Right atrium auricular region (tissue), 2 donors: Measurements from ENCODE around the gene LHPP. TPM values are rescaled to one million over a fixed set of nuclear protein-coding genes. Genes with fewer than 3 reads are reported as not detected.
A peak's percentile ranks its signal among the peaks of the same experiment; 100 is the strongest.

Experiments used
- DNase-seq: peaks from one replicate; pipeline ENCODE4 v3.0.0-alpha.2; 2019; ENCODE audit warnings: low spot score
- H3K27ac ChIP-seq, 2 donors: fragments of 200-600 bp; sonication (generic); 1 replicate in 1 of 2; 2 replicates in 1 of 2; pipeline ENCODE4 v1.5.1; 2016 to 2019
- H3K27me3 ChIP-seq, 2 donors: fragments of 200-600 bp; sonication (generic); one replicate each; pipeline versions ENCODE4 v1.5.1 to v1.6.0; 2017 to 2019
- H3K36me3 ChIP-seq: fragments of 200-600 bp; sonication (generic); one replicate; pipeline ENCODE4 v1.5.1; 2016
- H3K4me1 ChIP-seq, 2 donors: fragments of 200-600 bp; sonication (generic); one replicate each; pipeline versions ENCODE4 v1.5.1 to v1.6.0; 2017 to 2019
- H3K4me3 ChIP-seq, 2 donors: fragments of 200-600 bp; sonication (generic); 1 replicate in 1 of 2; 2 replicates in 1 of 2; pipeline ENCODE4 v1.5.1; 2017 to 2019; ENCODE audit warnings: mild to moderate bottlenecking in 1 of 2, moderate library complexity in 1 of 2
- H3K9me3 ChIP-seq, 2 donors: fragments of 200-600 bp; sonication (generic); one replicate each; pipeline ENCODE4 v1.5.1; 2019
- total RNA-seq, 2 donors: library from RNA; depleted of rRNA; stranded (reverse); fragments of >200 nt; gene quantifications; one replicate each; pipeline ENCODE4 v1.1.0, GENCODE V29; 2016
- TF ChIP-seq, protein P1 (sequence below), 2 donors: fragments of 200-600 bp; sonication (generic); IDR thresholded peaks; one replicate each; pipeline ENCODE4 v1.5.1; 2019; ENCODE audit warnings: antibody characterized with exemption in 2 of 2

Gene LHPP
- total RNA-seq, 2 donors from 2014 or later = 10.3 to 23.7 TPM

DNA sequence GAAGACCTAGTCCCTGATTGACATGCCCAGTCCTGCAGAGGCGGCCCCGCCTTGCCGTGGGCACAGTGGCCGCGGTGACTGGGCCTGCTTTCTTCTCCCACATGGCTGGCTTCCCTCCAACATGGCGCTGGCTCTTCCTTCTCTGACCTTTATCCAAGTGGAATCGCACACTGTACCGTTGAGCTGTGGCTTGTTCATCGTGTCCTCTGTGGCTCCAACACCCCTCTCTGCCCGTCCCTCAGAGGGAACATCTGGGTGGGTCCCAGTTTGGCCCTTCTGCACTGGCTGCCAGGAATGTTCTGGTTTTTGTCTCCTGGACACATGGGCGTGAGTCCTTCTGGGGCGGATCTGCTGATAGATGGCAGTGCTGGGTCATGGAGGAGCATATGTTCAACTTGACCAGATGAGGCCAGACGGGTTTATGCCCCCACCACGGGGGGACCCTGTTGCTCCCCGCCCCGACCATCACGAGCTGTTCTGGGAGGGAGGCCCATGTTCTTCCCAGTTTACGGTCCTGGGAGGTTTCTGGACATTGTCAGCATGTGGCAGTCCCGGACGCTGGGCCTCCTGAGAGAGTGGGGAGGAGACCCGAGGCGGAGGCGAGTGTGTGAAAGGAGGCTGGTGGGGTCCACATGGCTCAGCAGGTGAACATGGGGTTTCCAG is 63.5 kb downstream of the LHPP start:
- TF ChIP-seq, protein P1, sequence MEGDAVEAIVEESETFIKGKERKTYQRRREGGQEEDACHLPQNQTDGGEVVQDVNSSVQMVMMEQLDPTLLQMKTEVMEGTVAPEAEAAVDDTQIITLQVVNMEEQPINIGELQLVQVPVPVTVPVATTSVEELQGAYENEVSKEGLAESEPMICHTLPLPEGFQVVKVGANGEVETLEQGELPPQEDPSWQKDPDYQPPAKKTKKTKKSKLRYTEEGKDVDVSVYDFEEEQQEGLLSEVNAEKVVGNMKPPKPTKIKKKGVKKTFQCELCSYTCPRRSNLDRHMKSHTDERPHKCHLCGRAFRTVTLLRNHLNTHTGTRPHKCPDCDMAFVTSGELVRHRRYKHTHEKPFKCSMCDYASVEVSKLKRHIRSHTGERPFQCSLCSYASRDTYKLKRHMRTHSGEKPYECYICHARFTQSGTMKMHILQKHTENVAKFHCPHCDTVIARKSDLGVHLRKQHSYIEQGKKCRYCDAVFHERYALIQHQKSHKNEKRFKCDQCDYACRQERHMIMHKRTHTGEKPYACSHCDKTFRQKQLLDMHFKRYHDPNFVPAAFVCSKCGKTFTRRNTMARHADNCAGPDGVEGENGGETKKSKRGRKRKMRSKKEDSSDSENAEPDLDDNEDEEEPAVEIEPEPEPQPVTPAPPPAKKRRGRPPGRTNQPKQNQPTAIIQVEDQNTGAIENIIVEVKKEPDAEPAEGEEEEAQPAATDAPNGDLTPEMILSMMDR (IDR thresholded peaks at IDR 0.05) = no peak
- Histone ChIP-seq H3K36me3 (no peaks in the 10 kb centered on the region), H3K4me1 (peaks cover 0 to 27% of the 10 kb centered on the region in 2 donors), H3K9me3 (no peaks in the 10 kb centered on the region), H3K27ac (peak overlapping the region; percentile 62 to 71), H3K27me3 (no peaks in the 10 kb centered on the region), H3K4me3 (no peak overlapping the region)
- DNase-seq = peak; percentile 64

DNA sequence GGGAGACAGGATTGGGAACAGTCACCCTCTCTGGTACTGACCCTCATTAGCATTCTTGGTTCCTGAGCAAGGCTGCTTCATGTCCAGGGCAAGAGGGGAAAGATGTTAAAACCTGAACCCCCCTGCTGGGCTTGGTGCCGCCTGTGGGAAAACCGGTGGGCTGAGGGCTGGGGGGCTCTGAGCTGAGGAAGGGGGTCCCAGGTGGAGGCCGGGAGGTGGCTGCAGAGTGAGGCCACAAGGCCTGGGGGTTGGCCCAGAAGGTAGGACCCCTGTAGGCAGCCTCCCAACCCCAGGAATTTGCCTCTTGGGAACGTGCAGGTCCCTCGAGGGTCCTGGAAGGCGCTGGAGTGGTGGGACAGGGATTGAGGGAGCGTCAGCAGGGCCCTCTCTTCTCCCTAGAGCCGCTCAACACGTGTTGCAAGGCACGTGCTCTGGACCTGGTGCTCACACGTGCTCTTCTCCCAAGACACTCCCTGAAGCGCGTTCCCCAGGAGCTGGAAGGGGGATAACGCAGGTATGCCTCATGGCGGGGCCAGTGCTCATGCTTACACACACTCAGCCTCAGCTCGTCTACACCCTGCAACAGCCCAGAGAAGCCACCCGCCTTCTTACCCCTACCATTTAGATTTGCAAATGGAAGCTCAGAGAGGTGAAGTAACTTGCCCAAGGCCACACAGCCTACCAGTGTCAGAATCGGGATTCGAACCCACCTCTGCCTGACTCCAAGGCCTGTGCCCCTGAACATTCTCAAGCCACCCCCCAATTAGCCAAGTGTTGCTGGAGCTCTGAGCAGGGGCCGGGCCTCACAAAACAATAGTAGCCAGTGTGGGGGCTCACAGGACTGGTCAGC is 64.4 kb downstream of the LHPP start:
- no peak overlapping the region for H3K4me3 ChIP-seq
- no peaks in the 10 kb centered on the region for H3K27me3 ChIP-seq
- H3K9me3 ChIP-seq = no peaks in the 10 kb centered on the region
- TF ChIP-seq, protein P1 (IDR thresholded peaks at IDR 0.05) = no peak
- no peak for DNase-seq
- H3K4me1 ChIP-seq = peaks cover 0 to 34% of the 10 kb centered on the region in 2 donors
- peak overlapping the region; percentile 62 to 71 for H3K27ac ChIP-seq
- H3K36me3 ChIP-seq = no peaks in the 10 kb centered on the region

DNA sequence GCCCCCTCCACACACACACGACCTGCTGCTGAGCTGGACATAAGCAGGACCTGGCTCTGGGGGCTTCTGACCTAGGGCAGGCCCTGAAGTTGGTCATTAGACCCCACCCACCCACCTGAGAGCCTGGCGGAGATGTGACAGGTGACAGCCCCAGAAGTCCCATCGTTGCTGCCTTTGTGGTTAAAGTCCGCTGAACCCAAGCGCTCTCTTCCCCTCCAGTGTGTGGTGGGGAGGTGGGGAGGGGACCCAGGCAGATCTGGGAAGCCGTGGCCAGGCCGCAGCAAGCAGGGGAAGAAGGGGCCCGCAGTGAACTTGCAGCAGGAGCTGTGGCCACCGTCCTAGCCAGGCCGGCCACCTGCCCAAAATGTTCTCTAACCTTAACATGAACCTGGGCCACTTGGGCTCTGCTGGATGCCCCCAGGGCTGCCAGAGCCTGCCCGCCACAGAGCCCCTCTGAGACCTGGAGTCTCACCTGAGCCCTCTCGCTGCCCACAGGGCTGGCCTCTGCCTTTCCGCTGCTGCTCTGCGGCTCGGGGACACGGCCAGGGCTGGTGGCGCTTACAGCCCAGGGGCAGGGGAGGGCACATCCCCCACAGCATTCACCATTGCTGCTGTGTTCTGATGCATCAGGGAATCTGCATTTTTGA is 65.1 kb downstream of the LHPP start:
- Histone ChIP-seq H3K4me1 (peaks cover 0 to 34% of the 10 kb centered on the region in 2 donors), H3K36me3 (no peaks in the 10 kb centered on the region), H3K27me3 (no peaks in the 10 kb centered on the region), H3K4me3 (no peak overlapping the region), H3K9me3 (no peaks in the 10 kb centered on the region), H3K27ac (no peak overlapping the region)
- TF ChIP-seq, protein P1 (IDR thresholded peaks at IDR 0.05) = no peak
- DNase-seq = no peak

DNA sequence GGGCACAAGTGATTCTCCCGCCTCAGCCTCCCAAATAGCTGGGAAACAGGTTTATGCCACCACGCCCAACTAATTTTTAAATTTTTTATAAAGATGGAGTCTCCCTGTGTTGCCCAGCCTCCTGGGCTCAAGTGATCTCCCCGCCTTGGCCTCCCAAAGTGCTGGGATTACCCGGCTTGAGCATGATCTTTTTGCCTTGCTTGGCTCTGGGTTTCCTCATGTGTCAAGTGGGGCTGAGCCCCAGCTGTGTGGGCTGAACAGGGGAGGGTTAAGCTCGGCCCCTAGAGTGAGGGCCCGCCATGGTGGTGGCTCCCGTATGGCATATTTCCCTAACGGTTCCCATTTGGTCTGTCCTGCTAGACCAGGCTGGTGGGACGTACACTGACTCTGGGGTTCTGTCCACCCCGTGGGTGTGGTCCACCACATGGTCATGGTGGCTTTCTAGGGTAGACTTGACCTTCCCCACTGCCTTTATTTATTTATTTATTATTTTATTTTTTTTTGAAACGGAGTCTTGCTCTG is 66.3 kb downstream of the LHPP start:
- TF ChIP-seq, protein P1 (IDR thresholded peaks at IDR 0.05) = no peak
- no peak overlapping the region for H3K27ac ChIP-seq
- no peaks in the 10 kb centered on the region for H3K36me3 ChIP-seq
- no peak for DNase-seq
- H3K4me3 ChIP-seq = no peak overlapping the region
- H3K27me3 ChIP-seq = no peaks in the 10 kb centered on the region
- H3K4me1 ChIP-seq = peaks cover 0 to 24% of the 10 kb centered on the region in 2 donors
- no peaks in the 10 kb centered on the region for H3K9me3 ChIP-seq

DNA sequence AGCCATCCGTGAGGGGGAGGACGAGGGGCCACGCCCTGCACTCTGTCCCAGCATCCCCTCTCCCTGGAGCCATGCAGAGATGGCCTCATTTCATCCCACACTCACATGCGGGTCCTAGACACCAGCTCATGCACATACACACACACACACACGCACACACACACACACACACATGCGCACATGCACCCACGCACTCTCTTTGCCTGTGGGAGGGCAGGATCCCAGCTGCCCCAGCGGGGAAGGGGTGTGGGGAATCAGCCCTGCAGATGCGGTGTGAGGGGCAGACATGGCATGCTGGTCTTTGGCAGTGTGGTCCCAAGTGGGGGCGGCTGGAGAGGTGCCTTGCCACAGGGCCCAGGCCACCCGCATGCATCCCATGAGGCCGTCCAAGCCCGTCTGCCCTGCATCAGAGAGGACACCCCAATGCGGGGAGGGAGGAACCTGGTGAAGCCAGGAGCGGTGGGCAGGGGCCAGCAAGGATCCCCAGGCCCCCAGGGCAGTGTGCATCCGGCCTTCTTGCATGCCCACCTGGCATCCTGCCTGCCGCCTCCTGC is 68.1 kb downstream of the LHPP start:
- DNase-seq = no peak
- no peak overlapping the region for H3K4me3 ChIP-seq
- no peaks in the 10 kb centered on the region for H3K9me3 ChIP-seq
- H3K36me3 ChIP-seq = no peaks in the 10 kb centered on the region
- TF ChIP-seq, protein P1 (IDR thresholded peaks at IDR 0.05) = no peak
- no peaks in the 10 kb centered on the region for H3K27me3 ChIP-seq
- H3K27ac ChIP-seq = no peak overlapping the region
- H3K4me1 ChIP-seq = peaks cover 0 to 11% of the 10 kb centered on the region in 2 donors
